GM12864 (cell line): ENCODE results near the gene RCOR2.

Source experiments
- DNase-seq: peaks from one replicate; pipeline ENCODE4 v3.0.0-alpha.2; 2011; ENCODE audit warnings: low read depth
- H3K4me3 ChIP-seq: 2 replicates; pipeline ENCODE4 v1.5.1; 2011; ENCODE audit warnings: mild to moderate bottlenecking, low read depth, low read length, control low read depth
- CTCF ChIP-seq: IDR thresholded peaks from 2 replicates; pipeline ENCODE4 v1.5.1; 2011; ENCODE audit warnings: low read depth, mild to moderate bottlenecking, moderate library complexity, low read length, control low read depth, inconsistent platforms; ENCODE audit errors: missing control alignments

Gene RCOR2

GRCh38 chr11:63896071-63896470 is 20.9 kb downstream of the RCOR2 start:
- DNase-seq, result no peak
- no peak overlapping the region for H3K4me3 ChIP-seq
- TF ChIP-seq CTCF, result no peak

DNA sequence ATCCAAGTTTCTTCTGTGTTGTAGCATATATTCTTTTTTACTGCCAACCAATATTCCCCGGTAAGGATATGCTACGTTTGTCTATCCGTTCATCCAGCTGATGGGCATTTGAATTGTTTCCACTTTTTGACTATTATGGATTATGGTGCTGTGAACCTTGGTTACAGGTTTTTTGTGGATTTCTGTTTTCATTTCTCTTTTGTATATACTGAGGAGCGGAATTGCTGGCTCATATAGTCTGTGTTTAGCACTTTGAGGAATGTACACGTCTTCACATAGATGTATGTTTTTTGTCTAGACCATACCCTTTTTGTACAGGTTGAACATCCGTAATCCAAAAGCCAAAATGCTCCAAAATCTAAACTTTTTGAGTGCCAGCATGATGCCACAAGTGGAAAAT is 23.6 kb downstream of the RCOR2 start:
- no peak for DNase-seq
- TF ChIP-seq CTCF, result no peak

GRCh38 chr11:63892228-63892627 is 24.7 kb downstream of the RCOR2 start:
- TF ChIP-seq CTCF, result no peak
- no peak for DNase-seq
- H3K4me3 ChIP-seq, result no peak overlapping the region

More for the DNA sequence above, 23.6 kb downstream of the RCOR2 start:
- no peak overlapping the region for H3K4me3 ChIP-seq

DNA sequence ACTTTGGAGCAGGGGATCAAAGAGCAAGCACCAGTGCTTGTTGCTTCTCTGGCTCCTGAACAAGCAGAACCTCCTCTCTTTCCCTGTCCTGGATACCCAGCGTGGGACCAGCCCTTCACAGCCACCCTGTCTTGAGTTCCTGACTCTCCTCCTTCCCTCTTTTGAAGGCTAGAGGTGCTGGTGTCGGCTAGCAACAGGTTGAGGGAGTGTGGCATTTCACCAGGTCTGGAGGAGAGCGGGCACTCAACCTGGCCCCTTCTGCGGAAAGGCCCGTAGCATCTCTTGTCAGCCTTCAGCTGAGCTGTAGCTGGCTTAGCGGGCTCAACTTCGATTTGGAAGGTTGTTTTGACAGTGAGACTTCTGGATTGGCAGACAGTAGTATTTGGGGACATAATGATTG is 26.6 kb downstream of the RCOR2 start:
- no peak for DNase-seq
- no peak overlapping the region for H3K4me3 ChIP-seq
- TF ChIP-seq CTCF, result no peak

- no peak for TF ChIP-seq CTCF
- H3K4me3 ChIP-seq, result no peak overlapping the region
- no peak for DNase-seq
Measured at GRCh38 chr11:63889344-63889743, 27.6 kb downstream of the RCOR2 start.

DNA sequence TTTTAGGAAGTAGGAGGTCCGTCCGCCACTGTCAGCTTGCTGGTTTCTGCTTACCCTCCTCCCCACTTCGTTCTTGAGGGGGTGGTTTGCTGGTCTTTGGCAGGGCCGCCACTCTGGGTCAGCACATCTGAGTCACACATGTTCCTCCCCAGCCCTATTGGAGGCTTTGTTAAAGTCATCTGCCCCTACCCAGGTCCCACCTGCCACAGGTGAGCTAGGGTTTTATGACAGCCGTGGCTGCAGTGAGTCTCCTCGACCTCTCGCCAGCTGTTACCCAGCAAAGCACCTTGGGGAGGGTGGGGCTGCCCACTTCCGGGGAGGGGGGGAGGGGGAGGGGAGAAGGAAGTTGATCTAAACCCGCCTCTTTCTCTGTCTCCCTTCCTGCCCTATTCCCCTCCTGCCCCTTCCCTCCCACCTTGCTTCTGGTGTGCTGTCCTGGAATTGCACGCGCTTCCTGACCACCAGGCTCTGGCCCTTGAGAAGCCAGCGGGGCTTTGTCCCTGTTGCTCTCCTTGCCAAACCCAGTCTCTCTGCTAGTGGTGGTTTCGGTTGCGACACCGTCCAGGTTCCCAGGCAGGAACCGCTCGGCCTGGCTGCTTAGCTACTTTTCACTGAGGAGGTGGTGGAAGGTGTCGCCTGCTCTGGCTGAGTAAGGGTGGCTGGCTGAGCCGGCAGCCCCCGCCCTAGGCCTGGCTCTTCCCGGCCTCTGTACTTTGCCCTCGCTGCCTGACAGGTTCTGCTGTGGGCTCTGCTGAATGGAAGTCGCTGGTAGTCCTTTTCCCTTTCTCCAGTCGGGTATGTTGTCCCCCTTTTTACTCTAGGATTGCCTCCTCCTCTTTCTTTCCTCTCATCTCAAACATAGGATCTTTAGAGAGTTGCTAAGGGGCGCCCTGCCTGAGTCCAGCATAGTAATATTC is 28.5 kb downstream of the RCOR2 start:
- no peak for DNase-seq
- H3K4me3 ChIP-seq, result no peak overlapping the region
- TF ChIP-seq CTCF, result no peak

DNA sequence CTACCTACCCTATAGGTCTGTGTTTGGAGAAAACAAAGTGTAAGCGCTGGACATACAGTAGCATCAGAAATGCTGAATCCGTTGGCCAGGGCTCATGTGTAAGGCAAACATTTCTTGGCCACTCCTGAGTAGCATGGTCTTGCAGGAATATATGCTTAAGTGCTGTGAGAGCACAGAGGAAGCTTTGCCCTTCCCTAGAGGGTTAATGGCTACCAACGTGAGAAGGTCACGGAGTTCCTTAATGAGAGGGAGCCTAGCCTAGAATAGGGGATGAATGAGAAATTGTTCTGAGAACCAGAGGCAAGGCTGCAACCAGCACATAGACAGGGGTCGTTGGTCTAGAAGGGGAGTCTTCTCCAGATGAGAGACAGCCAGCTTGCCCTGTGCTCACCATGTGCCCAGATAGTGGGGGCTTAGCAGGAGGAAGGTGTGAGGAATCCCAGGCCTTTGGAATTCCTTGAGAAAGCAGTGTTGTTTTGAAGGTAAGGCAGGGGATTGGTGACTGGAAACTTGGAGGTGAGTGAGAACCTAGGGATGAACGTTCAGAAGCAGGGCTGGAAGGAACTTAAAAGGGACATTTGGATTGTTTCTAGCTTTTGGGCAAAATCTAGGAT is 29.5 kb downstream of the RCOR2 start:
- no peak for TF ChIP-seq CTCF
- no peak overlapping the region for H3K4me3 ChIP-seq
- DNase-seq, result no peak
